ENCODE data around the gene BEGAIN.

BEGAIN gene

DNA sequence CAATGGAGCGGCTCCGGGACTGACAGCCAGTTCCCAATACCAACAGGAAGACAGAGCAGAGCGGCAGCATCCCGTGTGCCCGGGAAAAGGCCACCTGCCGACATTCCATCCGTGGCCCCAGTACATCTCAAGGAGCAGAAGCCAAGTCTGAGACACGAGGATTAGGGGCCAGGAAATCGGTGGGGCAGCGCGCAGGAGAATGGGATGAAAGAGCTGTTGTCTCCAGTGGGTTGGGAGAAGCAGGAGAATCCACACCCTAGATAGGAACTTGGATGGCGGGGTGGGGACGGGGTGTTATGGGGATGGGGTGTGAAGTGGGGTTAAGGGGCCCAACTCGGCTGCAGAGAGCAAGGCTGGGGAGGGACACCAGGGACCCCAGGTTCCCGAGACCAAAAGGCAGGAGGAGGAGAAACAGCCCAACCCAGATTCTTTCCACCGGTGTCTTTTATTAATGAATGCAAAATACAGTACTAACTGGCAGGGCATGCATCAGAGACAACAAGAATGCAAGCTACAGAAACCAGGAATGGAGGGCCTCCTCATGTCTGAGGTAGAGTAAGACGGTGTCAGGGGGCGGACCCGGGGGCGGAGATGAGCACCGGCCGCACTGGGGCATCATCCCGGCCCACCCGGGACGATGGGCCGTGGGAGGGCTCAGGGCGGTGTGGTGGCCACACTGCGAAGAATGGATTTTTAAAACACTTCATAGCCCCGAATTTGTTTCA, 50.3 kb downstream of the BEGAIN start:
- DNase-seq (ENCODE audit: low read depth in 2 of 2): no peak

DNA sequence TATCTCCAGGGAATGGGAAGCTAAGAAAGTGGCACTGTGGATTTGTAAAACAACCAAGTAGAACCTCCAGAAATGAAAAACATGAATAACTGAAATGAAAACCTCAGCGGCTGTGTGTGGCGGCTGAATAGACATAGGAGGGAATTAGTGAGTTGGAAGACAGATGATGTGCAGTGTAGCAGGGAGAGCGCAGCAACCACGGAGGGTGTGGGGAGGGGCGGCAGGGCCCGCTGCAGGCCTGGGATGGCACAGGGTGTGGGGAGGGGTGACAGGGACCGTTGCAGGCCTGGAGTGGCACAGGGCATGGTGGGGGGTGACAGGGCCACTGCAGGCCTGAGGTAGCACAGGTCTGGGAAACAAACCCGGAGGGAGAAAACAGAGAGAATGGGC, 51.1 kb downstream of the BEGAIN start:
- DNase-seq (ENCODE audit: low read depth in 2 of 2): no peak

DNA sequence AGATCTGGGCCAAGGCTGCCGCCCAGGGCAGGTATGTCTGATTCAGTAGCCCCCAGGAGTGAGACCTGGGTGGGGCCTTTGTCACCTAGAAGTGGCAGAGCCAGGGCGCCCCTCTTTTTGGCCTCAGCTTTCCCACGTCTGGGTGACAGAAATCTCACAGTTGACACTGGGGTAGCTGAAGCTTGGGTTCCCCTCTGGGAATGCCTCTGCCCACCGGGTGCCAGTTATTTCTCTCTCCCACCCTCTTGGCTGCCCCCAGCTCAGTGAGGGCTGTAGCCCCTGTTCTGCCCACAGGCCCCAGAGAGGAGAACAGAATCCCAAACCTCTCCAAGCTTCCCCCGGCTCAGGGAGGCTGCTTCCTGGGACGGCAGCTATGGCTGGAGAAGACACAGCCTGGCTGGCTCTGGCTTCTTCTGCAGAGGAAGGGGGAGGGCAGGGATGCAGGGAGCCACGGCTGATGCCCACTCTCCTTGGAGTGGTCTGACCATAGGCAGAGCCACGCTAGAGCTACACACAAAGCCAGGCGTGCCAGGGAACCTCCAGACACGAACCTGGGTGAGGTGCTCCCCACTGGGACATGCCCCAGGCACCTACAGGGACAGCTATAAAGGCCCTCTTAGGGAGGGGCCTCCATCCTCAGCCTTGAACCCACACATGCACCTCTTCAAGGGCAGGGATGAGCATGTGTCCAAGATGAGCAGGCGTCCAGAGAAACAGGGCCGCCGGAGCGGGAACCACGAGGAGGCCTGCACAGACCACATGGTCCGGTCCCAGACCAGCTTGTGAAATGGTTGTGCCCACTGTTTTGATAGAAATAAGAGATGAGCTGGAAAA, 51.7 kb downstream of the BEGAIN start:
- no peak for DNase-seq (ENCODE audit: low read depth in 2 of 2)

DNA sequence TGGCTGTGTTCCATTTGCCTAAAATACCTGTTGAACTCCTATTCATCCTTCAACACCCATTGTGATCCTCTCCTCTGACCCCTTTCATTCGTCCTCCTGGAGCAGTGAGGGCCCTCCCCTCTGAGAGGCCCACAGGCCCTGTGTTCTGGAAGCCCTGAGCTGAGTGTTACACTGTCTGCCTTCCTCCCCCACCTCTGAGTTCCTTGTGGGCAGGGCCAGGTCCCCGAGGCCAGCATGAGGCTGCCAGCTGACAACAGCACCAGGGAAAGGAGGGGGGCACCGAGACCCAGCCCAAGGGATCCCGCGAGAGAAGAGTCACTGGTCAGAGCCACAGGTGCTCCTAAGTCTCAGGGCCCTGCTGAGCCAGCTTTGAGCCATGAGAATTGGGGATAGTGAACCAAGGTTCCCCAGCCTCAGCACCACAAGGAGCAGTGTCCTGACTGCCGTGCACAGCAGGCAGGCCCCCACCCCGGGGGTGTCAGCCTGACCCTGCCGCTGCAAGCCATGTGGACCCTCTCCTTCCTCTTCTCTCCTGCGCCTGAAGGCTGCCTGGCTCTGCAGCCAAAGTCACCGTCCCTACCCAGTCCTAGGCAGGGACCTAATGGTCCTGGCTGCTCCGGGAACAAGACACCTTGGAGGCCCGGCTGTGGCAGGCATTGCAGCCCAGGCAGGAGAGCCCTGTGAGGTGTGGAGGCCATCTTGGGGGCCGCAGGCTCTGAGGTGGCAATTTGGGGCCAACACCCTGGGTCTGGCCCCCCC, 52.5 kb downstream of the BEGAIN start:
- no peak for DNase-seq (ENCODE audit: low read depth in 2 of 2)

DNA sequence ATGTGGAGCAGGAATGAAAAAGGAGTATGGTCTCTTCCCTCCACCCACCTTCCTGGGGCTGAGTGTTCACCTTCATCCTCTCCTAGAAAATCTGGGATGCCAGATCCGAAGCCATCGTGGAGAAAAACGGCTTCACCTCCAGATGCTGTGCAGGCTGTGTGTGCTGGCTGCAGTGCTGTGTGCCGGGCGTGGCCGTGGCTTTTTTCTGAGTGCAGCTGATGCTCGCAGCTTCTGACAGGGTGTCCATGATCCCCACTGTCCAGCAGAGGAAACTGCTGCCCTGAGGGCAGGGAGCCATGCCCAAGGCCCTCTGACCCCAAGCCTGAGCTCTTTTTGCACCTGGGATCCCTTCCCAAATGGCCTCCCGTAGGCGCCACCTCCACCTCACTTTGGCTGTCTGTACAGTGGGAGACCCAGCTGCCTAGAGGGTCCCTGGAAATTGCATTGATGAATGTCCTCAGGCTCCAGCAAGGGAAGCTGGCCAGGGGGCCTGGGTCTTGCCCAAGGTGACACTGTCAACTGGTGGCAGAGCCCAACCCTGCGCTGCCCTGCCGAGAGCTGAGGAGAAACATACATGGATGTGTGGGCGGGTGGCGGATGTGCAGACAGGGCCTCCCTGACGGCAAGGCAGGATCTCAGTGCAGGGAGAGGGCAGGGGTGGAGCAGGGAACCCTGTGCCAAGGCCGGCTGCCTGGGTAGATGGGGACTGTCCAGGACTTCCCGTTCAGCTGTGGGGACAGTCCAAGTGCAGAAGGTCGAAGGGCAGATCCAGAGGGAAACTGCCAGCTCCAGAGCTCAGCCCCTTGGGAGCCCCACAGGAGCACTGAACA, 53.3 kb downstream of the BEGAIN start:
- DNase-seq (ENCODE audit: low read depth in 2 of 2): no peak

DNA sequence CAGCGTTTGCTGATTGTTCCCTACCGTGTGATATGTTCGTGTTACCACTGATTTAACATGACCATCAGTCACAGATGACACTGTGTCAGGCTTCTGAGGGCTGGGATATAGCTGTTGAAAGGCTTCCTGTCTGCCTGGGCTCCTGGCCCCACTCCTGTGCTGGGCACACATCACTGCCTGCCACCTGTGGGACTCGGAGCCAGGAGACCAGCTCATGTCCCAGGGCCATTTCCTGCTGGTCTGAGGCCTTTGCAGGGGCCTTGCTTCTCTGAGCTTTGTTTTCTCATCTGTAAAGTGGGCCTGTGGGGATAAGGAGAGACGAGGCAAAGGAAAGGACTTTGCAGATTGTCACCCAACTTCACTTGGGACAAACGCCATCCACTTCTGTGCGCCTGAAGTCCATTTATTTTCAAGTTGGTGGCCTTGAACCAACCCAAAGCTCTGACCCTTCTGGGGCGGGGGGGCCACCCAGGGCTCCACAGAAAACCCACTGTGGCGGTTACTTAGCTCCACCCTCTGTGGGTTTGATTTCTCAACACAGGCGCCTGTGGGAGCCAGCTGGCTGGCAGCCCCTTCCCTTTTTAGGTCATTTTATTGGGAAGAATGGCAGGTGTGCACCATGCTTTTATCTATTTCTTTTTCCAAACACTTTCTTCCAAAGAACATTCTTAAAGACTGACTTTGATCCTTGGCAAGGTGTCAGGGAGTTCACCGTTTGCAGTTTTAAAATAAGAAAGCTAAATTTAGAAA, 54.1 kb downstream of the BEGAIN start:
- no peak for DNase-seq (ENCODE audit: low read depth in 2 of 2)

DNA sequence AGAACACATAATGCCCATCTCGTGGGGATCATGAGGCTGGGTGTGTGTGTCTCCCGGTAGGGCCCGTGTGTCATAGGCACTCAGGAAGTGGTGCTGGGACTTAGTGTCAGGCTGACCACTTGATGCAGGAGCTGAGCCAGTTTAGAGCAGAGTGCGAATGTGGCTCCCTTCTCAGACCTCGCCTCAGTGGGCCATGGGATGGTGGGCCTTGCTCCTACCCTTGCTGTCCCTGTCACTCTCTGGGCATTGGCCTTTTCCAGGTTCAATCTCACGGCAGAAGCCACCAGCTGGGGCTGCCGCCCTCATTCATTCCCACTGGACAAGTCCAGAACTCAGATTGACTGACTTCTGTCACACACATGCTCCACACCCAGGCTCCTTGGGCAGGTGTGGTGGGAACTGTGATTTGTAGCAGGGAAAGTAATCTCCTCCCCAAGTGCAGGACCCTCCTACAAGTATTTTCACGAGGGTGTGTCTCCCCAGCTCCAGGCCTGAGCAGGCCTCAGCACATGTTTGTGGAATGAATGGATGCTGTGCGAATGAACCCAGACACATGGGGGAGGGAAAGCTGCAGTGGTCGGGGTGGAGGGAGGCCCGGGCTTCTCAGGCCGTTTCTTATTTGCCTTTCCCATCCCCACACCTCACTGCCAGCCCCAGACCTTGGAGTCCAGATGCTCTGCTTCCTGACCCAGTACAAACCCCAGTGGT, 54.9 kb downstream of the BEGAIN start:
- no peak for DNase-seq (ENCODE audit: low read depth in 2 of 2)

DNA sequence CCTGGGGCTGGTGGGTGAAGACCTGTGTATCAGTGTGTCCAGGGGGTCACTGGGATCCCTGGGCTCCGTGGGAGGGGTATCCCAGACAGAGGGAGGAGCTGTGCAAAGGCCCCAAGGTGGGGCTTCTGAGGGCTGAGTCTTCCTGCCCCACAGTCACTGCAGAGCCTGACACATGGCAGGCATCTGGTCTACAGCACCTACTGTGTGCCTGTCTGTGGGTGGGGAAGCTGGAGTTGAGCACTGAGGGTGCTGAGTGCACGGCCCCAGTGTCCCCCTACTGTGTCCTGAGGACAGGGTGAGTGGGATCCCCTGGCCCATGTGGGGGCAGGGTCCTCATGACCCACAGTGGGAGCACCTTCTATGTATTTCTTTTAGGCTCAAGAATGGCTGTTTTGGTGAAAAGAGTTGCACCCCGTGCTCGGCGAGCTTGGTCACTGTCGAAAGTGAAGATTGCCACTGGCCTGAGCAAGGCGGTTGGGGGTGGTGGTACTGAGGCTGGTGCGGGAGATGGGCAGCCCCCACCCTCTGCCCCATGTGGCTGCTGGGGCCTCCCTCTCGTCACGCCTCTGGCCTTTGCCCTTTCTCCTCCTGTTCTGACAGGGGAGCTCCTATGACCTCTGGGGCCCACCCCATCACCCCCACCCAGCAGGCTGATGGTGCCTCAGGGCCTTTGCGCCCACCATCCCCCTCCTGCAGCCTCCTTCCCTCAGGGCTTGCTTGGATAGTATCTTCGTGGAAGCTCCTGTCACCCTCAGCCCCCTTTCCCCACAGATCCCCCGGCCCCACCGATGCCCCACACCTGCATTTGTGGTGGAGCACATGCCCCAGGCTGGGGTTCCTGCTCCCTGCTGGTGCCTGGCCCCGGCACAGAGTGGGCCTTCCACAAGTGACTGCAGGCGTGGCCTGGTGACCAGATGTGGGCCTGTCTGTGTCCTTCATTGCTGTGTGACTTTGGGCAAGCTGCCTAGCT, 55.8 kb downstream of the BEGAIN start:
- DNase-seq (ENCODE audit: low read depth in 2 of 2): no peak

DNA sequence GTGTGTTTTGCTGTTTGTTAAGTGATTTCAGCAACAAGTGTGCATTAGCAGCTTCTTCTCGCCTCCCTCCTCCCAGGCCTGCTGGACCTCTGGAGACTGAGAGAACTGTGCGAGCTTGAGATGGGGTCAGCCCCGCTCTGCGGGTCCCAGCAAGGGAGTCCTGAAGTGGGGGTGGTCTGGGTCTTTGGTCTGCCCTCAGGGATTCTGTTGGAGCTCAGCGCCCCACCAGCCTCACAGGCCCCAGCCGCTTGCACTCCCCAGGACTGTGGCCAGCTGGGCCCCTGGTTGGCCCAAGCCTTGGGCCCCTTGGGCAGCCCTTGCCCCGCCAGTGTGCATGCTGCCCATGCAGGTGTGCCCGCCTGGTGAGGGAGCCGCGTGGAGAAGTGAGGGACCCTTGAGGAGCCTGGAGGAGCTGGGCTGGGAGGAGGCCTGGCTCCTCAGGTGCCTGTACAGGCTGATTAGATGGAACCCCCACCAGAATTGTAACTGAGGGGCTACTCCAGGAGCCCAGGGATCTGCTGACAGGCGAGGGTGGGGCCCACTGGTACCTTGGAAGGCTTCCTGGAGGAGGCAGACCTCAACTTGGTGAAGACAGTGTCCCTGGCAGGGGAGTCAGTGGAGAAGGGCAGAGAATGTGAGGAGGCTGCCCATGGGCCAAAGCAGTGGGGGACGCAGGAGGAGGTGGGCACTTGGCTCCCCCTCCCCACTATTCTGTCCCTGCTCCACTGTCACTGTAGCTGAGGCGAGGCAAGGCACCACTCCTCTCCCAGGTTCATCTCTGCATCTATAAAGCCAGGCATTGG, 56.7 kb downstream of the BEGAIN start:
- no peak for DNase-seq (ENCODE audit: low read depth in 2 of 2)

DNA sequence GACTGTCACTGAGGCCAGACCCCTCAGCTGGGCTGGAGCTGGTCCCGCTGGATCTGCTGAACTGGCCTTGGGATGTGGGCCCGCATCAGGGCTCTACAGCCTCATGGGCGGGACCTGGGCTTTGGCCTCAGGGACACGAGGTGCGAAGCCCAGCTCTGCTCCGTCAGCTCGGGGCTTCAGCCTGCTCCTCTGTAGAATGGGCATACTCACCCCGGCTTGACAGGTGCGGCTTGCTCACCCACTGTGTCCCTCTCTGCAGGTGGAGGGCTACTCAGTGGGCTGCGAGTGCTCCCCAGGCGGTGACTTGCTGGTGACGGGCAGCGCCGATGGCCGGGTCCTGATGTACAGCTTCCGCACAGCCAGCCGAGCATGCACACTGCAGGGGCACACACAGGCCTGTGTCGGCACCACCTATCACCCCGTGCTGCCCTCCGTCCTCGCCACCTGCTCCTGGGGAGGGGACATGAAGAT, 57.6 kb downstream of the BEGAIN start:
- no peak for DNase-seq (ENCODE audit: low read depth in 2 of 2)

DNA sequence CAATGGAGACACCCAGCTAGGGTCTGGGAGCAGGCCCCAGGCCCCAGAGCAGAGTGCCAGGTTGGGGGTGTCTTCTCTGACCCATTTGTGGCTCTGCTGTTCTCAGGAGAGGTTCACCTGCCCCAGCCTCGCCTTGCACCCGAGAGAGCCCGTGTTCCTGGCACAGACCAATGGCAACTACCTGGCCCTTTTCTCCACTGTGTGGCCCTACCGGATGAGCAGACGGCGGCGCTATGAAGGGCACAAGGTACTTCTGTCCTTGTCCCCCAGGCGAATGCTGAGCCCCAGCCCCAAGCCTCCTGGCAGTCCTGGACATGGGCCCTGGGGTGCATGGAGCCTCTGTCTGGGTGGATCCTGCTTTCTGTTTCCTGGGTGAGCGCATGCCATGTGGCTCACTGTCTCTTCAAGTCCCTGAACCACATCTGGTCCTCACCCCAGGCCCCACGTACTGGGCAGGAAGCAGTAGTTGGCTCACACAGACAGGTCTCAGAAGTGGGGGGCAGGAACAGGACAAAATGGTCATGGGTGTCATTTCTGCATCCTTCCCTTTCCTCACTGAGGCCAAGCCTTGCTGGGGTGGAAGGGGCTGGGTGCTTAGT, 58.2 kb downstream of the BEGAIN start:
- no peak for DNase-seq (ENCODE audit: low read depth in 2 of 2)

DNA sequence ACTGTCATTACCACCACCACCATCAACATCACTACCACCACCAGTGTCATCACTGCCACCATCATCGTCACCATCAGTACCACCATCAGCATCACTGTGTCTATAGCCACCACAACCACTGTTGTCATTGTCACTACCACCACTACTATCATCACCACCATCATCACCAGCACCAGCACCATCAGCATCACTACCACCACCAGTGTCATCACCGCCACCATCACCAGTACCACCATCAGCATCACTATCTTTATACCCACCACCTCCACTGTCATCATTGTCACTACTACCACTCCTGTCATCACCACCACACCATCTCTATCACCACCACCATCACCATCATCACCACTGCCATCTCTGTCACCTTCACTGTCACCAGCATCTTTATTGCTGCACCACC, 60.6 kb downstream of the BEGAIN start:
- no peak for DNase-seq (ENCODE audit: low read depth in 2 of 2)

DNA sequence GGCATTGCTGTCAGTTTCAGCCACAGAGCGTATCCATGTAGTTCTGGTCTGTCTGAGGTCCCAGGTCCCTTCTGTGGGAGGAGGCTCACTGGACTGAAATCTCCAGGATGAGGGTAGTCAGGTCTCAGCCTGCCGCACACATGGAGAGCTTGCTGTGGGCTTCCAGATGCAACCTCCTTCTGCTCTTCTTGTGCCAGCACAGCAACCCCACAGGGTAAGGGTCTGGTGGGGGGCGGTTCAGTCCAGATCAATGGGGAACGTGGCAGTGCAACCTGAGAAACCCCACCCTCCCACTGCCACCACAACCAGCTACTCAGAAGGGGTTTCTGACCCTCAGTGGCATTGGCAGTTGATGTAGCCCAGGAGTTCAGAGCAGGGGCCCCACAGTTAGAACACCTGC, 61.2 kb downstream of the BEGAIN start:
- no peak for DNase-seq (ENCODE audit: low read depth in 2 of 2)

DNA sequence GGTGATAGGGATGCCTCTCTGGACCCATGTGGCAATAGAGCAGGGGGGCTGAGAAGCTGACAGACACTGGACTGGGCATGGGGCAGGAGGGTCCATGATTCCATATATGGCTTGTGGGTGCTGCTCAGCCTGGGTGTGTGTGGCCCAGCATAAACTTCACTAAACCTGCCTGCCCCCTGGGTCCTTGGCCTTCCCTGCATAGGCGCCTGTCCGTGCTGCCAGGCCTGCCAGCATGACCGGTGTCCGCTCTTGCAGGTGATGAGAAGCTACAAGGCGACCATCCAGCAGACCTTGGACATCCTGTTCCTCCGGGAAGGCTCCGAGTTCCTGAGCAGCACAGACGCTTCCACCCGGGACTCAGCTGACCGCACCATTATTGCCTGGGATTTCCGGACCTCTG, 61.6 kb downstream of the BEGAIN start:
- no peak for DNase-seq (ENCODE audit: low read depth in 2 of 2)

DNA sequence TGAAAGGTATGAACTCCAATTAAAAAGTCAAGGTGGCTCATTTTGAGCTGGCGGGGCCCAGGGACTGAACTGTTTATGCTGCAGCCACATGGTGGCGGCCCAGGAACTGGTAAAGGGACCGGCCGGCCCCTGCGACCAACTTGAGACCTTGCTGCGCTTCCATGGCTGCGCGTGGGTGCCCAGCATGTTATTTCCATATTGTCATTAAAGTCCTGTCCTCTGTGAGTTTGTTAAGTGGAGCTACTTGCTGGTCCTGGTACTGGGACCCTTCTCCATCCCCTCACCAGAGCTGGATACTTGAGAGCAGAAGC, 62.3 kb downstream of the BEGAIN start:
- DNase-seq (ENCODE audit: low read depth in 2 of 2): no peak

DNA sequence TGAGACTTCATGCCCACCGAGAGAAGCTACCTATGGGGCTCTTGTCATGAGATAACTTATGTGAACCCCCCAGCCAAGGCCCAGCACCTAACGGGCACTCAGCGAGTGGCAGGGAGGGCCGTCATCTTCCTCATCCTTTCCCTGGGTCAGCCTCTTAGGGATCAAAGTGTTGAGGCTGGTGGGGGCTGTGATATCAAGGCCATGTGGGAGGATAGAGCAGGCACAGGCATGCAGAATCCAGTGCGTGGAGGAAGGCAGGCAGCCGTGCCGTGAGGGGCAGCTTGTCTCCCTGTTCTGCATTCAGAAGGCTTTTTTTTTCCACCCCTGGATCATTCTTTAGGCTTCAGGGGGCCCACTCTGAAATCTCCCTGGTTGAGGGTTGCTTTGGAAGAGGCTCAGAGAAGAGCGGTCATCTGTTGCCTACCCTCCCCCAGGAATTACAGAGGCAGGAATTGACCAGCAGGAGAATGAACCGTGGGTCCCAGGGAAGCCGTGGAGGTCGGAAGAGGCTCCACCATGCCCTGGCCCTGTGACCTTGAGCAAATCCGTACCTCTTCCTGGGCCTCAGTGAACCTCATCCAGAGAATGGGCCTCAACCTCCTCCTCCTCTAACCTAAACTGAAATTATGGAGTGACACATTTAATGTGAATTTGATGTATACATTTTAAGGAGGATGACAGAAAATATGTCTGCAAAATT, 62.8 kb downstream of the BEGAIN start:
- DNase-seq (ENCODE audit: low read depth in 2 of 2): no peak

DNA sequence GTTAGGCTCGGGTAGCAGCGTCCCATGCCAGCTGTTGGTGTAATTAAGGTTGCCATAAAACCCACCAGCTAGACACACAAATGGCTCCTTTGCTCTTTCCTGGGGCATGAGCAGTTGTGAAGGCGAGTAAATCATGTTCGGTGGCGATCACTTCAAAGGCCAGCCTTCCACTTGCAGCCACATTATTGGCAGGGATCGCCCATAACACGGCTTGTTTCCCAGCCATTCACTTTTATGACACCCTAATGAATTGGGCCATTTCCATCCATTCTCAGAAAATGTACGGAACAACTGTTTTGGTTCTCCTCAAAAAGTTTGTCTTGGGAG, 63.4 kb downstream of the BEGAIN start:
- DNase-seq (ENCODE audit: low read depth in 2 of 2): no peak

All from stimulated activated CD8-positive, alpha-beta memory T cell treated with anti-CD3 and anti-CD28 coated beads, Interleukin-7, amount 100 ng/mL, for 1 hour (primary cell).